PFSK-1 (cell line): ENCODE measurements around the gene WNK1.

ENCODE experiments used
- FOXP2 ChIP-seq: optimal IDR thresholded peaks from 2 replicates; pipeline ENCODE3; 2011; ENCODE audit warnings: borderline replicate concordance, control low read depth, inconsistent platforms; ENCODE audit not compliant: insufficient read depth; ENCODE audit errors: extremely low read length, extremely low read depth
- POLR2AphosphoS5 ChIP-seq: IDR thresholded peaks from 2 replicates; pipeline ENCODE4 v1.6.1; 2012; ENCODE audit warnings: low read depth, mild to moderate bottlenecking, control low read depth, low read length, moderate library complexity
- TAF1 ChIP-seq: IDR thresholded peaks from 2 replicates; pipeline ENCODE4 v1.6.1; 2012; ENCODE audit warnings: low read length, control low read depth, borderline replicate concordance; ENCODE audit not compliant: insufficient read depth

- TF ChIP-seq POLR2AphosphoS5 (no peak), FOXP2 (no peak), TAF1 (no peak)
Measured at GRCh38 chr12:868722-869121, 116.3 kb downstream of the WNK1 start.
